A549 treated with dexamethasone at 1 μM for 4 hours (cell line): Measurements from ENCODE around the gene DOCK6. TPM values are rescaled to one million over a fixed set of nuclear protein-coding genes. Genes with fewer than 3 reads are reported as not detected.

Experiments used
- total RNA-seq: library from RNA; stranded (reverse); fragments of 200-300 nt; extraction: Qiagen RNA extraction; gene quantifications from 5 replicates; pipeline ENCODE4 v1.2.3, GENCODE V29; 2022

The DOCK6 gene
- 8.6 to 10.8 TPM (median 8.9 TPM) in 5 replicates for total RNA-seq

GRCh38 chr19:11261971-11262839 lies at the start of gene DOCK6:
Gene DOCK6, minus strand, starts transcription at chr19:11262524. Its CDS starts 84 bp downstream, at chr19:11262440.

GRCh38 chr19:11295665-11296245 lies 33.4 kb upstream of the DOCK6 start, which contains the start of gene TSPAN16:
Gene TSPAN16, plus strand, starts transcription at chr19:11296160. Its CDS starts 138 bp downstream, at chr19:11296298.

DNA sequence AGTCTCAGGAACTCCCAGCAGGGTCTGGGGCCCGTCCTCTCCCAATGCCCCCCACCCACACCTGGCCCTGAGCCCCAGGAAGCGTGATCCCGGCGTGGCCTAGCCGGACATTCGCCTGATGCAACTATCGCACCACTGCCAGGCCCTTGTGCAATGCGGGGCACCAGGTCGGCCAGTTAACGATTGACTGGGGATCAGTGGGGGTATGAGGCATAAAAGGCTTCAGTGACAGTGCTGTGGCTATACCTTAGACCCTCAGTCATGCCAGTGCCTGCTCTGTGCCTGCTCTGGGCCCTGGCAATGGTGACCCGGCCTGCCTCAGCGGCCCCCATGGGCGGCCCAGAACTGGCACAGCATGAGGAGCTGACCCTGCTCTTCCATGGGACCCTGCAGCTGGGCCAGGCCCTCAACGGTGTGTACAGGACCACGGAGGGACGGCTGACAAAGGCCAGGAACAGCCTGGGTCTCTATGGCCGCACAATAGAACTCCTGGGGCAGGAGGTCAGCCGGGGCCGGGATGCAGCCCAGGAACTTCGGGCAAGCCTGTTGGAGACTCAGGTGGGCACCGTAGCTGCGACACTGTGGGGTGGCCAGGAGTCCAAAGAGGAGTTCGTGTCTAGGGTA lies 22.8 kb downstream of the DOCK6 start, which contains the start of gene ANGPTL8:
TSS of gene ANGPTL8 (plus strand) at position 243 of the 624 bp plus-strand sequence. CDS start at position 262, 19 bp downstream.

GRCh38 chr19:11197291-11198174 lies 64.8 kb downstream of the DOCK6 start, which contains the start of gene KANK2:
Gene KANK2, minus strand, starts transcription at chr19:11197545. Its CDS starts 3,034 bp downstream, at chr19:11194511.

DNA sequence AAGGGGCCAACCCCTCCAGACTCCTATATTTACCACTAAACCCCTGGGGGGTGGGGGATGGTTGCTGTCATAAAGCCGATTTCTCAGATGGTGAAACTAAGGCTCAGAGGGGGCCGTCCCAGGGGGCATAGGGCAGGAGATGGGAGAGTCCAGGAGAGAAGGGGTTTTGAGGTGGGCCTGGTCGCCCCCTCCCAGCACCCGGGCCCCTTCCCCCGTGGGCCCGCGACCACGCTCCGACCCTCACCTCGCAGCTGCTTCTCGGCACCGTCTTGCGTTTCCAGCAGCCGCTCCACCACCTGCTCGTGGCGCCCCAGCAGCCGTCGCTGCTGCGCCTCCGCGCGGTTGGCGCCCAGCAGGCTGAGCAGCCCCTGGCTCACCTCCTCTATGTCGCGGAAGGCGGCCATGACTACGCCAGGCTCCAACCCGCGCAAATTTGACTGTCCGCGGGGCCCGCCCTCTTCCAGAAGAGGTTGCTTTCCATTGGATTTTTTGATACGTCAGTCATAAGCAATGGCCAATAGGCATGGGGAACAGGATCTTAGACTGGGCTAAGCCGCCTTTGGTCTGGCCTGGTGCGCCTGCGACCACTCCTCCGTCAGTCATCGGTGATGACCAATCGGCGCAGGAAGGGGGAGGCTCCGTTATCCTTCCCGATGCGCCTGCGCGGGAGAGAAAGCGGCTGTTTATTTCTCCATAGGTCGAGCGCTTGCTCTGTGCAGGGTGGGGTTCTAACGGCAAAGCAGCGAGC lies 106.8 kb downstream of the DOCK6 start, which contains the start of gene SPC24:
TSS of gene SPC24 (minus strand) at position 410 of the 748 bp plus-strand sequence. CDS start at position 404, 6 bp downstream.

Other genes starting within 250 kb of the DOCK6 start
- 19.5 to 28.1 TPM (median 26.0 TPM) in 5 replicates for gene LDLR, start 173.1 kb downstream of the DOCK6 start, total RNA-seq
- 18.4 to 25.5 TPM (median 23.5 TPM) in 5 replicates for gene SPC24, start 106.7 kb downstream of the DOCK6 start, total RNA-seq
- gene KANK2, start 65.0 kb downstream of the DOCK6 start, total RNA-seq: 38.3 to 59.6 TPM (median 57.9 TPM) in 5 replicates
- not detected in 5 replicates for gene ANGPTL8, start 22.9 kb downstream of the DOCK6 start, total RNA-seq
- gene TSPAN16, start 33.6 kb upstream of the DOCK6 start, total RNA-seq: not detected in 5 replicates
- gene RAB3D, start 77.1 kb upstream of the DOCK6 start, total RNA-seq: 4.3 to 6.0 TPM (median 5.4 TPM) in 5 replicates
- 95.8 to 123 TPM (median 104 TPM) in 5 replicates for gene TMEM205, start 83.7 kb upstream of the DOCK6 start, total RNA-seq
- gene CCDC159, start 84.0 kb upstream of the DOCK6 start, total RNA-seq: 4.0 to 4.7 TPM (median 4.3 TPM) in 5 replicates
- 8.1 to 10.0 TPM (median 9.3 TPM) in 5 replicates for gene PLPPR2, start 92.9 kb upstream of the DOCK6 start, total RNA-seq
- 1.6 to 2.2 TPM (median 1.8 TPM) in 5 replicates for gene SWSAP1, start 112.1 kb upstream of the DOCK6 start, total RNA-seq
- gene EPOR, start 121.8 kb upstream of the DOCK6 start, total RNA-seq: 2.9 to 4.3 TPM (median 4.0 TPM) in 5 replicates
- gene RGL3, start 156.8 kb upstream of the DOCK6 start, total RNA-seq: 0.98 to 1.8 TPM (median 1.5 TPM) in 5 replicates
- gene ODAD3, start 172.6 kb upstream of the DOCK6 start, total RNA-seq: 0.92 to 1.9 TPM (median 1.4 TPM) in 5 replicates
- 228 to 275 TPM (median 269 TPM) in 5 replicates for gene PRKCSH, start 173.1 kb upstream of the DOCK6 start, total RNA-seq
- 0.02 to 0.26 TPM (median 0.15 TPM) in 5 replicates for gene ELAVL3, start 218.5 kb upstream of the DOCK6 start, total RNA-seq
- 2.4 to 5.6 TPM (median 4.3 TPM) in 5 replicates for gene ZNF653, start 243.3 kb upstream of the DOCK6 start, total RNA-seq